Activated B cell treated with CpG ODN at 0.5 μM for 24 hours (primary cell): ENCODE results near the gene APP. TPM values are rescaled to one million over a fixed set of nuclear protein-coding genes. Genes with fewer than 3 reads are reported as not detected.

Experiments used
- ATAC-seq: fragments of 200-7000 bp; cut with Tn5 transposase; one replicate; pipeline ENCODE4 v1.10.0; 2021; ENCODE audit warnings: low read depth, mild to moderate bottlenecking, moderate library complexity
- CTCF ChIA-PET: fragments of 350-600 bp; sonication (Branson Sonifier 250); formaldehyde crosslinking; loops from one replicate; lab custom pipeline; 2021; ENCODE audit warnings: antibody characterized with exemption; lab: Charles Lee
- POLR2A ChIA-PET: fragments of 350-600 bp; sonication (Branson Sonifier 250); formaldehyde crosslinking; loops from one replicate; lab custom pipeline; 2021; ENCODE audit warnings: antibody characterized with exemption; lab: Charles Lee
- DNase-seq: peaks from one replicate; pipeline ENCODE4 v3.0.0; 2022
- H3K27ac Mint-ChIP-seq: one replicate; pipeline ENCODE4 v1.8.0; 2020; ENCODE audit warnings: mixed read lengths
- H3K27me3 Mint-ChIP-seq: one replicate; pipeline ENCODE4 v1.8.0; 2021; ENCODE audit warnings: mixed read lengths
- H3K36me3 Mint-ChIP-seq: one replicate; pipeline ENCODE4 v1.8.0; 2021; ENCODE audit warnings: low read depth, mixed read lengths
- H3K4me1 Mint-ChIP-seq: one replicate; pipeline ENCODE4 v1.8.0; 2021; ENCODE audit warnings: mixed read lengths
- H3K4me3 Mint-ChIP-seq: one replicate; pipeline ENCODE4 v1.8.0; 2020; ENCODE audit warnings: mild to moderate bottlenecking, mixed read lengths
- H3K9me3 Mint-ChIP-seq: one replicate; pipeline ENCODE4 v1.8.0; 2020; ENCODE audit warnings: mixed read lengths
- intact Hi-C: fragments of 100-400 bp; cut with micrococcal nuclease; formaldehyde crosslinking; loops from one replicate; pipeline ENCODE4 v1.15.1; 2024
- total RNA-seq: library from RNA; stranded (reverse); gene quantifications from 2 replicates; pipeline ENCODE4 v1.2.3, GENCODE V29; 2022
- TF ChIP-seq, protein P1 (sequence below): fragments of 200-600 bp; IDR thresholded peaks from one replicate; pipeline ENCODE4 v1.8.0; 2022; ENCODE audit warnings: antibody characterized with exemption, mild to moderate bottlenecking

Gene APP
- total RNA-seq, 1 donor from 2014 or later = 32.1 TPM

- H3K4me1 Mint-ChIP-seq = no peaks in the 10 kb centered on the region
- ATAC-seq (no peak), DNase-seq (no peak)
- H3K27ac Mint-ChIP-seq = no peak overlapping the region
- ChIA-PET CTCF (no interaction called here), POLR2A (interaction anchor here (0.9 kb wide), 1 partner anchor 218 kb away, joined by 3 read pairs; no protein-coding TSS in a partner anchor)
- no peaks in the 10 kb centered on the region for H3K36me3 Mint-ChIP-seq
- no peaks in the 10 kb centered on the region for H3K27me3 Mint-ChIP-seq
- intact Hi-C loops = no loop called here
- TF ChIP-seq, protein P1, sequence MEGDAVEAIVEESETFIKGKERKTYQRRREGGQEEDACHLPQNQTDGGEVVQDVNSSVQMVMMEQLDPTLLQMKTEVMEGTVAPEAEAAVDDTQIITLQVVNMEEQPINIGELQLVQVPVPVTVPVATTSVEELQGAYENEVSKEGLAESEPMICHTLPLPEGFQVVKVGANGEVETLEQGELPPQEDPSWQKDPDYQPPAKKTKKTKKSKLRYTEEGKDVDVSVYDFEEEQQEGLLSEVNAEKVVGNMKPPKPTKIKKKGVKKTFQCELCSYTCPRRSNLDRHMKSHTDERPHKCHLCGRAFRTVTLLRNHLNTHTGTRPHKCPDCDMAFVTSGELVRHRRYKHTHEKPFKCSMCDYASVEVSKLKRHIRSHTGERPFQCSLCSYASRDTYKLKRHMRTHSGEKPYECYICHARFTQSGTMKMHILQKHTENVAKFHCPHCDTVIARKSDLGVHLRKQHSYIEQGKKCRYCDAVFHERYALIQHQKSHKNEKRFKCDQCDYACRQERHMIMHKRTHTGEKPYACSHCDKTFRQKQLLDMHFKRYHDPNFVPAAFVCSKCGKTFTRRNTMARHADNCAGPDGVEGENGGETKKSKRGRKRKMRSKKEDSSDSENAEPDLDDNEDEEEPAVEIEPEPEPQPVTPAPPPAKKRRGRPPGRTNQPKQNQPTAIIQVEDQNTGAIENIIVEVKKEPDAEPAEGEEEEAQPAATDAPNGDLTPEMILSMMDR = no peak
- H3K4me3 Mint-ChIP-seq = no peak overlapping the region
- no peaks in the 10 kb centered on the region for H3K9me3 Mint-ChIP-seq
Observed at GRCh38 chr21:26185446-26185845, 14.9 kb upstream of the APP start.

GRCh38 chr21:26185021-26185420, 14.5 kb upstream of the APP start:
- no peak overlapping the region for H3K27ac Mint-ChIP-seq
- ChIA-PET CTCF (no interaction called here), POLR2A (no interaction called here)
- no peaks in the 10 kb centered on the region for H3K27me3 Mint-ChIP-seq
- no peaks in the 10 kb centered on the region for H3K9me3 Mint-ChIP-seq
- H3K36me3 Mint-ChIP-seq = no peaks in the 10 kb centered on the region
- H3K4me3 Mint-ChIP-seq = no peak overlapping the region
- DNase-seq = no peak
- no peaks in the 10 kb centered on the region for H3K4me1 Mint-ChIP-seq
- TF ChIP-seq, protein P1 = no peak
- ATAC-seq = no peak
- intact Hi-C loops = no loop called here

GRCh38 chr21:26179501-26179900, 8.9 kb upstream of the APP start:
- POLR2A ChIA-PET = no interaction called here
- TF ChIP-seq, protein P1 = no peak
- CTCF ChIA-PET = no interaction called here
- peaks cover 9% of the 10 kb centered on the region for H3K4me1 Mint-ChIP-seq
- DNase-seq (no peak), ATAC-seq (no peak)
- H3K36me3 Mint-ChIP-seq = no peaks in the 10 kb centered on the region
- H3K27ac Mint-ChIP-seq = no peak overlapping the region
- H3K27me3 Mint-ChIP-seq = peaks cover 11% of the 10 kb centered on the region
- H3K9me3 Mint-ChIP-seq = no peaks in the 10 kb centered on the region
- no peak overlapping the region for H3K4me3 Mint-ChIP-seq
- intact Hi-C loops = no loop called here

GRCh38 chr21:26177746-26178426, 7.3 kb upstream of the APP start:
- peak; percentile 37 for ATAC-seq
- intact Hi-C loops = no loop called here
- no peak for DNase-seq
- Mint-ChIP-seq H3K27ac (no peak overlapping the region), H3K9me3 (no peaks in the 10 kb centered on the region), H3K27me3 (peaks cover 11% of the 10 kb centered on the region), H3K36me3 (no peaks in the 10 kb centered on the region), H3K4me3 (no peak overlapping the region), H3K4me1 (peaks cover 9% of the 10 kb centered on the region)
- TF ChIP-seq, protein P1 = no peak
- POLR2A ChIA-PET = no interaction called here
- CTCF ChIA-PET = interaction anchor here (0.8 kb wide), 1 partner anchor 296 kb away, joined by 3 read pairs; no protein-coding TSS in a partner anchor

DNA sequence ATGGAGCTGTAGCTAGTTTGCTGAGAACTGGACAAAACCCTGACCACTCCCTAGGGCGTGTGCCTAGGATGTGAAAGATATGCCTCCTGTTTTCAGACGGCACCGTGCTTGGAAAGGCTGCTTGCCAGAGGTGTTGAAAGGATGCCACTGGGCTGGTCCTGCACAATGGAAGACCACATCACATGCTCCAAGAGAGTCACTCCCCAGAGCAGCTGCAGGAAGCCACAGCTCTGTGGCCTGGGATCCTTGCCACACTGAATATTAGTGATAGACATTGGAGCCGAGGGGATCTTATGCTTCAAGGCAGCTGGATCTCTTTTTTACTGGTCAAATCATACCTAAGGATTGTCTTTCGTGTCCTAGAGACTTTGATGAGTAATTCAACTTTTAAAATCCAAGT, 6.6 kb upstream of the APP start:
- CTCF ChIA-PET = interaction anchor here (0.8 to 1.1 kb wide), 2 partner anchors 282 to 296 kb away, joined by 3 read pairs; no protein-coding TSS in a partner anchor
- H3K9me3 Mint-ChIP-seq = no peaks in the 10 kb centered on the region
- no peaks in the 10 kb centered on the region for H3K36me3 Mint-ChIP-seq
- TF ChIP-seq, protein P1 = no peak
- DNase-seq = no peak
- no peak overlapping the region for H3K4me3 Mint-ChIP-seq
- peaks cover 9% of the 10 kb centered on the region for H3K4me1 Mint-ChIP-seq
- H3K27ac Mint-ChIP-seq = no peak overlapping the region
- peaks cover 11% of the 10 kb centered on the region for H3K27me3 Mint-ChIP-seq
- POLR2A ChIA-PET = no interaction called here
- intact Hi-C loops = no loop called here
- no peak for ATAC-seq
